Coronary artery (tissue), 2 donors: ENCODE measurements around the gene SLC7A11.
"Not testable (repeated sequence)": the region's sequence is repeated elsewhere in the genome, so short reads cannot be mapped to it uniquely, and the experiment has no call there.

Source experiments
- DNase-seq: peaks from one replicate; pipeline ENCODE4 v3.0.0-alpha.2; 2017; ENCODE audit warnings: low spot score
- H3K27ac ChIP-seq, 2 donors: fragments of 200-600 bp; sonication (generic); one replicate each; pipeline ENCODE4 v1.5.1; 2016 to 2019
- H3K4me3 ChIP-seq: fragments of 200-600 bp; sonication (generic); 2 replicates; pipeline ENCODE4 v1.5.1; 2016; ENCODE audit warnings: mild to moderate bottlenecking, moderate library complexity
- CTCF ChIP-seq: fragments of 200-600 bp; sonication (generic); IDR thresholded peaks from one replicate; pipeline ENCODE4 v1.5.1; 2019; ENCODE audit warnings: antibody characterized with exemption

The SLC7A11 gene

DNA sequence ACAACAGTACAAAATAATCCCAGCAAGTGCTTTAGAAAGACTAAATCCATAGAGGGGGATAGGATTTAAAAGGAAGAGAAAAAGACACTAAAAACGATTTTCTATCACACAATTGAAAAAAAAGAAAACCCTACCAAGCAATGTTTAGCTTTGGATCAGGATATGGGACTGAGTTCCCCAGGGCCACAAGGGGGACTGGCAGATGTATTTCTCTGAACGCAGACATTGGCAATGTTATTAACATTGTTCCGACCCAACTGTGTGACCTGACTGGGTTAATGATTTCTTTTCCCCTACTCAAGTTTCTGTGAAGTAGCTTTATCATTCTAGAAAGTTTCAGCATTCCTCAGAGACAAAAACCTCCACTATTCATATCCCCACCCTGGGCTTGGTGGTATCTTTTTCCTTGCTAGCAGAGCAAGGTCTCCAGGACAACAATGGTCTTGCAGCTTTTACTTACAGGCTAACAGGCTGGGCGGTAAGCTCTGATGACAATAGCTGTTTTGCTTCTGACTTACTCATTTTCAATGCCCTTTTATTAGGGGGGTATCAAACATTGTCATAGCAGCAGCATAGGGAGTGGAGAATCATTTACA, 25.8 kb downstream of the SLC7A11 start:
- H3K4me3 ChIP-seq, result no peak overlapping the region
- TF ChIP-seq CTCF, result no peak
- H3K27ac ChIP-seq, result no peak overlapping the region

GRCh38 chr4:138210576-138210975, 31.6 kb downstream of the SLC7A11 start:
- not testable (repeated sequence) for H3K27ac ChIP-seq, DNase-seq, H3K4me3 ChIP-seq

More for the DNA sequence above, 25.8 kb downstream of the SLC7A11 start:
- no peak for DNase-seq

GRCh38 chr4:138209094-138209493, 33.1 kb downstream of the SLC7A11 start:
- TF ChIP-seq CTCF, result no peak
- Histone ChIP-seq H3K4me3 (no peak overlapping the region), H3K27ac (no peak overlapping the region)
- DNase-seq, result no peak

DNA sequence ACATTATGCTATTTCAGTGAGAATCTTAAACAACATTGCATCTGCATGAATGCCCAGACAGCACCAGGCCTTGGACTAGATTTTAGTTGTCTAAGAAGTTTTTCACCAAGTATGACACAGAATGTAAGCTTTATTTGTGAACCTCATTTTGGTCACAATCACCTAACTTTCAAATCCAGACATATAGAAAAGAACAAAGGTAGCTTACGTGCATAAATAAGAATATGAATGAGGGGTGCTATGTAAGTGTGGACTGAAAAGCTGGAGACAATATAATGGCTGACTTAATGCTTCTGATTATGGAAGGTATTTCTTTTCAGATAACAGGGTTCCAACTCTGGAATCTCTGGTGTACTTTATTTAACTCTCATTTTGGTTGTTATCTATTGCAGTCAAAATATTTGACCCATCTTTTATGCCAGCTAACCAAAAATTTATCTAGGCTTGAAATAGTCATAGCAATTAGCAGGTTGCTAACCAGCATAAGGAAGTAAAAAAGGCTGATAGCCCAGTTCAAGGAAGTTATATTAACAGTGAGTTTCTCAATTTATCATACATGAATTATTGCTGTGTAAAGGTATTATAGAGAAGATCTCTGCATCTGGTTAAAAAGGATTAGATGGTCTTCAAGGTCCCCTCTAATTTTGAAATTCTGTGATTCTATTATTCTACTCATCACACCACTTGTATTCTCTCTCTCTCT, 36.5 kb downstream of the SLC7A11 start:
- no peak for TF ChIP-seq CTCF
- DNase-seq, result no peak
- Histone ChIP-seq H3K27ac (no peak overlapping the region), H3K4me3 (no peak overlapping the region)

GRCh38 chr4:138204507-138204906, 37.6 kb downstream of the SLC7A11 start:
- no peak for DNase-seq
- no peak overlapping the region for H3K4me3 ChIP-seq
- no peak overlapping the region for H3K27ac ChIP-seq
- TF ChIP-seq CTCF, result no peak

GRCh38 chr4:138202686-138203085, 39.5 kb downstream of the SLC7A11 start:
- Histone ChIP-seq H3K4me3 (no peak overlapping the region), H3K27ac (no peak overlapping the region)
- TF ChIP-seq CTCF, result no peak
- DNase-seq, result no peak

GRCh38 chr4:138200236-138200590, 41.9 kb downstream of the SLC7A11 start:
- no peak for DNase-seq
- Histone ChIP-seq H3K27ac (no peak overlapping the region), H3K4me3 (no peak overlapping the region)
- no peak for TF ChIP-seq CTCF
